ENCODE results near the gene G6PC3.

DNA sequence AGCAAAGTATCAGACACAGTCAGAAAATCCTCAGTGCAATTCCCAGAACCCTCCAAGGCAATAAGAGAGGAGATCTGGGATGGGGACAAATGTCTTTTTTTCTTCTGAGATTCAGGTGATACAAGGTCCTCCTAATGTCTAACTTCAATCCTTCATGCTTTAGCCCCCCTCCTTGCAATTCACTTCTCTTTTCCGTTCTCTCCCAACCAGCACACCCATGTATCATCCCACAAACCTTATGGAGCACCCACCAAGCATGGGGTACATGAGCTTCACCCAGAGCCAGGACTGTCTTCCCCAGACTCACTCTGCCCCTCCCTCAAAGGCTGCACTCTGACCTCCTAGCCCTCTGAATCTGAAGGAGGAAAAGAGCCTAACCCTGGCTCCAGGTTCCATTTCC lies 42.8 kb downstream of the G6PC3 start:
- TF ChIP-seq, protein P1, sequence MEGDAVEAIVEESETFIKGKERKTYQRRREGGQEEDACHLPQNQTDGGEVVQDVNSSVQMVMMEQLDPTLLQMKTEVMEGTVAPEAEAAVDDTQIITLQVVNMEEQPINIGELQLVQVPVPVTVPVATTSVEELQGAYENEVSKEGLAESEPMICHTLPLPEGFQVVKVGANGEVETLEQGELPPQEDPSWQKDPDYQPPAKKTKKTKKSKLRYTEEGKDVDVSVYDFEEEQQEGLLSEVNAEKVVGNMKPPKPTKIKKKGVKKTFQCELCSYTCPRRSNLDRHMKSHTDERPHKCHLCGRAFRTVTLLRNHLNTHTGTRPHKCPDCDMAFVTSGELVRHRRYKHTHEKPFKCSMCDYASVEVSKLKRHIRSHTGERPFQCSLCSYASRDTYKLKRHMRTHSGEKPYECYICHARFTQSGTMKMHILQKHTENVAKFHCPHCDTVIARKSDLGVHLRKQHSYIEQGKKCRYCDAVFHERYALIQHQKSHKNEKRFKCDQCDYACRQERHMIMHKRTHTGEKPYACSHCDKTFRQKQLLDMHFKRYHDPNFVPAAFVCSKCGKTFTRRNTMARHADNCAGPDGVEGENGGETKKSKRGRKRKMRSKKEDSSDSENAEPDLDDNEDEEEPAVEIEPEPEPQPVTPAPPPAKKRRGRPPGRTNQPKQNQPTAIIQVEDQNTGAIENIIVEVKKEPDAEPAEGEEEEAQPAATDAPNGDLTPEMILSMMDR (IDR thresholded peaks at IDR 0.05) = no peak
- TF ChIP-seq, protein P2, sequence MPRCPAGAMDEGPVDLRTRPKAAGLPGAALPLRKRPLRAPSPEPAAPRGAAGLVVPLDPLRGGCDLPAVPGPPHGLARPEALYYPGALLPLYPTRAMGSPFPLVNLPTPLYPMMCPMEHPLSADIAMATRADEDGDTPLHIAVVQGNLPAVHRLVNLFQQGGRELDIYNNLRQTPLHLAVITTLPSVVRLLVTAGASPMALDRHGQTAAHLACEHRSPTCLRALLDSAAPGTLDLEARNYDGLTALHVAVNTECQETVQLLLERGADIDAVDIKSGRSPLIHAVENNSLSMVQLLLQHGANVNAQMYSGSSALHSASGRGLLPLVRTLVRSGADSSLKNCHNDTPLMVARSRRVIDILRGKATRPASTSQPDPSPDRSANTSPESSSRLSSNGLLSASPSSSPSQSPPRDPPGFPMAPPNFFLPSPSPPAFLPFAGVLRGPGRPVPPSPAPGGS (IDR thresholded peaks at IDR 0.05) = no peak
- TF ChIP-seq RFX5 (IDR thresholded peaks at IDR 0.05) = no peak
- TF ChIP-seq CEBPB (IDR thresholded peaks at IDR 0.05) = no peak
- TF ChIP-seq POLR2A (IDR thresholded peaks at IDR 0.05; ENCODE audit: low read length) = no peak
- no peak for TF ChIP-seq BHLHE40 (IDR thresholded peaks at IDR 0.05; ENCODE audit: low read depth, low read length)
- TF ChIP-seq CHD4 (IDR thresholded peaks at IDR 0.05; ENCODE audit: borderline replicate concordance) = no peak
- no peak for TF ChIP-seq MYC (IDR thresholded peaks at IDR 0.05; ENCODE audit: borderline replicate concordance, low read length)
- TF ChIP-seq, protein P3, sequence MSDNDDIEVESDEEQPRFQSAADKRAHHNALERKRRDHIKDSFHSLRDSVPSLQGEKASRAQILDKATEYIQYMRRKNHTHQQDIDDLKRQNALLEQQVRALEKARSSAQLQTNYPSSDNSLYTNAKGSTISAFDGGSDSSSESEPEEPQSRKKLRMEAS (IDR thresholded peaks at IDR 0.05) = no peak

All from A549 (cell line).